HepG2 (cell line): Measurements from ENCODE around the gene NEURL3. TPM values are rescaled to one million over a fixed set of nuclear protein-coding genes. Genes with fewer than 3 reads are reported as not detected.

Experiments used
- ADNP ChIP-seq: sonication (generic); formaldehyde crosslinking; IDR thresholded peaks from 2 replicates; pipeline ENCODE4 v1.4.0; 2020; ENCODE audit warnings: missing genetic modification reagents
- ATM ChIP-seq: fragments of 450-650 bp; IDR thresholded peaks from 2 replicates; pipeline ENCODE4 v1.7.1; 2017; ENCODE audit warnings: mild to moderate bottlenecking, borderline replicate concordance
- BATF2 ChIP-seq: sonication (generic); formaldehyde crosslinking; IDR thresholded peaks from 2 replicates; pipeline ENCODE4 v1.8.0; 2022; ENCODE audit warnings: mild to moderate bottlenecking, missing genetic modification reagents, moderate library complexity
- CENPX ChIP-seq: sonication (generic); formaldehyde crosslinking; IDR thresholded peaks from 2 replicates; pipeline ENCODE4 v1.9.0; 2021; ENCODE audit warnings: mild to moderate bottlenecking, missing genetic modification reagents, moderate library complexity
- EHMT2 ChIP-seq: fragments of 200-600 bp; sonication (generic); IDR thresholded peaks from 2 replicates; pipeline ENCODE4 v1.7.0; 2017; ENCODE audit warnings: antibody characterized with exemption, low read depth, low read length, borderline replicate concordance
- FOSL2 ChIP-seq: sonication (generic); formaldehyde crosslinking; IDR thresholded peaks from 2 replicates; pipeline ENCODE4 v1.4.0; 2020; ENCODE audit warnings: missing genetic modification reagents
- FOXO4 ChIP-seq: sonication (generic); formaldehyde crosslinking; conservative IDR thresholded peaks from 2 replicates; pipeline ENCODE4 v1.8.1; 2023; ENCODE audit warnings: missing genetic modification reagents
- HHEX ChIP-seq: IDR thresholded peaks from 2 replicates; pipeline ENCODE4 v1.6.1; 2016; ENCODE audit warnings: control low read depth
- HNRNPUL1 ChIP-seq: fragments of 200-400 bp; formaldehyde crosslinking; IDR thresholded peaks from 2 replicates; pipeline ENCODE4 v1.6.1; 2017; ENCODE audit warnings: low read depth, mild to moderate bottlenecking, low read length, moderate library complexity
- NONO ChIP-seq, 2 experiments: fragments of 450-650 bp in 1 of 2; sonication (generic) in 1 of 2; formaldehyde crosslinking in 1 of 2; IDR thresholded peaks in 1 of 2; conservative IDR thresholded peaks in 1 of 2; 2 replicates each; pipeline versions ENCODE4 v1.6.1 to v1.8.0; 2017 to 2022; ENCODE audit warnings: mild to moderate bottlenecking in 1 of 2, missing genetic modification reagents in 1 of 2, moderate library complexity in 1 of 2
- STAT6 ChIP-seq: sonication (generic); formaldehyde crosslinking; IDR thresholded peaks from 2 replicates; pipeline ENCODE4 v1.4.0; 2020; ENCODE audit warnings: missing genetic modification reagents, mild to moderate bottlenecking, borderline replicate concordance
- TEAD3 ChIP-seq: optimal IDR thresholded peaks from 2 replicates; pipeline ENCODE3; 2016; ENCODE audit warnings: borderline replicate concordance
- TIGD3 ChIP-seq: sonication (generic); formaldehyde crosslinking; IDR thresholded peaks from 2 replicates; pipeline ENCODE4 v1.5.1; 2020; ENCODE audit warnings: mild to moderate bottlenecking, missing genetic modification reagents, borderline replicate concordance
- TOPORS ChIP-seq: sonication (generic); formaldehyde crosslinking; IDR thresholded peaks from 2 replicates; pipeline ENCODE4 v1.8.0; 2023; ENCODE audit warnings: mild to moderate bottlenecking, missing genetic modification reagents
- YY1 ChIP-seq: IDR thresholded peaks from 2 replicates; pipeline ENCODE4 v1.6.1; 2011; ENCODE audit warnings: low read length, low read depth, moderate library complexity, mild to moderate bottlenecking; ENCODE audit not compliant: insufficient read depth, insufficient replicate concordance
- ZFP36 ChIP-seq: fragments of 150-350 bp; IDR thresholded peaks from 2 replicates; pipeline ENCODE4 v1.6.1; 2018; ENCODE audit warnings: borderline replicate concordance, low read length, low read depth; ENCODE audit not compliant: partially characterized antibody
- ZMAT5 ChIP-seq: sonication (generic); formaldehyde crosslinking; IDR thresholded peaks from 2 replicates; pipeline ENCODE4 v1.5.0; 2020; ENCODE audit warnings: mild to moderate bottlenecking, low read depth, missing genetic modification reagents, borderline replicate concordance
- ZNF292 ChIP-seq: sonication (generic); formaldehyde crosslinking; IDR thresholded peaks from 2 replicates; pipeline ENCODE4 v1.8.1; 2022; ENCODE audit warnings: mild to moderate bottlenecking, low read depth, missing genetic modification reagents, borderline replicate concordance
- ZNF747 ChIP-seq: sonication (generic); formaldehyde crosslinking; IDR thresholded peaks from 2 replicates; pipeline ENCODE4 v1.8.1; 2023; ENCODE audit warnings: missing genetic modification reagents, mild to moderate bottlenecking, borderline replicate concordance
- ZSCAN22 ChIP-seq: sonication (generic); formaldehyde crosslinking; IDR thresholded peaks from 2 replicates; pipeline ENCODE4 v1.4.0; 2020; ENCODE audit warnings: mild to moderate bottlenecking, missing genetic modification reagents
- ZSCAN30 ChIP-seq: sonication (generic); formaldehyde crosslinking; IDR thresholded peaks from 2 replicates; pipeline ENCODE4 v1.5.0; 2020; ENCODE audit warnings: mild to moderate bottlenecking, missing genetic modification reagents
- polyA plus RNA-seq, 8 experiments: library from polyadenylated mRNA; depleted of rRNA in 3 of 8; stranded (reverse) in 7 of 8; unstranded in 1 of 8; fragments of >200 nt; fragmentation: Illumina TruSeq in 4 of 8; extraction: Trizol in 4 of 8; gene quantifications; 2 replicates each; pipeline versions ENCODE4 v1.2.1 to v1.2.3, GENCODE V29; 2011 to 2016; ENCODE audit warnings: low read depth in 4 of 8, missing spikeins in 1 of 8, mixed read lengths in 1 of 8; ENCODE audit not compliant: insufficient read depth in 1 of 8
- total RNA-seq, 5 experiments: library from RNA; depleted of rRNA; stranded (reverse); fragments of >200 nt; fragmentation: Illumina TruSeq; extraction: Trizol; gene quantifications; 2 replicates each; pipeline ENCODE4 v1.2.3, GENCODE V29; 2016; ENCODE audit warnings: low read depth in 1 of 5

The NEURL3 gene
- total and polyA plus RNA-seq, 2 of the 13 experiments (the other 11 are each of a cell fraction or from before 2014, with no cell fraction given): 0.16 to 1.2 TPM

GRCh38 chr2:96549967-96550786 lies 45.0 kb upstream of the NEURL3 start (continued):
- TF ChIP-seq FOXO4 (CRISPR knock-in tag) (no peak), ZSCAN30 (CRISPR knock-in tag) (peak; percentile 86; the same call in 1 of the 2 replicates), EHMT2 (no peak), ADNP (CRISPR knock-in tag) (peak; percentile 88), HHEX (CRISPR knock-in tag) (no peak), ZMAT5 (no peak), ZFP36 (no peak), TEAD3 (CRISPR knock-in tag) (peak; percentile 77), BATF2 (CRISPR knock-in tag) (peak; percentile 94), CENPX (CRISPR knock-in tag) (no peak), NONO (IDR thresholded peaks at IDR 0.05) (no peak), NONO (CRISPR knock-in tag; conservative IDR thresholded peaks at IDR 0.05) (peak; percentile 99), ZNF292 (CRISPR knock-in tag) (peak; percentile 76; the same call in 1 of the 2 replicates), TOPORS (CRISPR knock-in tag) (peak; percentile 91), STAT6 (CRISPR knock-in tag) (peak; percentile 91), ZNF747 (CRISPR knock-in tag) (peak; percentile 81; the same call in 1 of the 2 replicates), TIGD3 (CRISPR knock-in tag) (no peak), YY1 (peak; percentile 82), ZSCAN22 (CRISPR knock-in tag) (no peak), ATM (no peak), FOSL2 (CRISPR knock-in tag) (peak; percentile 56), HNRNPUL1 (no peak)
